SH-SY5Y (cell line): Measurements from ENCODE around the gene PFDN6.

ENCODE experiments used
- GATA2 ChIP-seq: IDR thresholded peaks from 2 replicates; pipeline ENCODE4 v1.6.1; 2011; ENCODE audit warnings: mild to moderate bottlenecking, low read depth, low read length
- GATA3 ChIP-seq: IDR thresholded peaks from 2 replicates; pipeline ENCODE4 v1.6.1; 2011; ENCODE audit warnings: low read depth, mild to moderate bottlenecking, low read length, moderate library complexity

DNA sequence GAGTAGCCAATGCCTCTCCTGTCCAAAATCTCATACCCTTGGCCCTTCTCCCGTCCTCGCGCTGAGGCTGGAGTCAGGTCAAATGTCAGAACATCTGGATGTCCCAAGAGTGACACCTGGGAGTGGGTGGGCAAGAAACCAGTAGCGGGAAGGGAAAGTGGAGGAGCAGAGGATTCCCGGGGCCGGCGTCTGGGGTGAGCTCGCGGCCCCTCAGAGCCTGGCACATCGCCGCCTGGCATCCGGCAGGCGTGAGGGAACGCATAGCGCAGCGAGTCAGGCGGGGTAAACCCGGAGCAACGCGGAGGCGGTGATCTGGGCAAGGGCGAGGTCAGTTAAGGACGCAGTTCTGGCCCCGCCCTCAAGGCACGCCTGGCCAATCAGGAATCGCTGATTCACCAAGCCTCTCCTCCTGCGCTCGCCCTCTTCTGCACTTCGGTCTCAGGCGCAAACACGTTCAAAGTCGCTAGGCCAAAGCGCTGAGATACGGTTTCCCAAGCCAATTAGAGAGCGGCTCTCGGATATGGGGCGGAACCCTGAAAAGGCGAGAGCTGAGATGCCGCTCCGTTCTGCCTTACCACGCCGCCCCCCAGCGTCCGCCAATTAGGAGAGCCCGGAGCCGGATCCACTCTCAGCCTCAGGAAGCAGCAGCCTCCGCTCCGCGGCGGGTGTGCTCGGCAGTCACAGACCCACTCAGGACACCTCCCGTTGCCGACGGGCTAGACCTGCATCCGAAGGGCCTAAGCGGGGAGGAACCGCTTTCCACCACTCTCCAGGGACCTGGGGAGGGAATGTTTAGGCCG, 40.3 kb upstream of the PFDN6 start:
- no peak; the same call in 1 of the 2 replicates for TF ChIP-seq GATA2
- TF ChIP-seq GATA3 = no peak
